ENCODE data around the gene FHOD3.

The FHOD3 gene

DNA sequence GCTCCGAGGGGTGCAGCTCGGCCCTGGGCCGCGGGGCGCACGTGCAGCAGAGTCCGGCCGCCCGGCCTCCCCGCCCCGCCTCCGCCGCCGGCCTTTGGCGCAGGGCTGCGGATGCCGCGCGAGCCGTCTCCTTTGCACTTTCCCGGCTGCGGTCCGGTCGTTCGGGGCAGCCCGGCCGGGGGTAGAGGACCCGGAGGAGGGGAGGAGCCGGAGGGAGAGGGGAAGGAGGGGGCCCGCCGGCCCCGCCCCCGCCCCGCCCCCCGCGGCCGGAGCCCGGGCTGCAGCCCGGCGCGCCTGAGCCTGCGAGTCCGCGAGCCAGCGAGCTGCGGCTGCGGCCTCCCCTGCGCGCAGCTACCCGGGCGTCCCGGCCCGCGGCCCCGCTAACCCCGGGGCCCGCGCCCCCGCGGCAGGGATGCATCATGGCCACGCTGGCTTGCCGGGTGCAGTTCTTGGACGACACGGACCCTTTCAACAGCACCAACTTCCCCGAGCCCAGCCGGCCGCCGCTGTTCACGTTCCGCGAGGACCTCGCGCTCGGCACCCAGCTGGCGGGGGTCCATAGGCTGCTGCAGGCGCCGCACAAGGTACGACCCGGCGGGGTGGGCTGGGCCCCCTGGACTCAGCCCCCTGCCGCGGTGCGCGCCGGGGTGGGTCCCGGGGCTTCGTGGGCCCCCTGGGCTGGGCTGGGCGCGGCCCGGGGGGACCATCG lies at the start of gene FHOD3:
TSS of gene FHOD3 (plus strand) at position 297 of the 709 bp plus-strand sequence. CDS start at position 420, 123 bp downstream.
- in situ Hi-C loops (cut with HindIII; ENCODE audit: low sequenced_read_pairs) = no loop called here

DNA sequence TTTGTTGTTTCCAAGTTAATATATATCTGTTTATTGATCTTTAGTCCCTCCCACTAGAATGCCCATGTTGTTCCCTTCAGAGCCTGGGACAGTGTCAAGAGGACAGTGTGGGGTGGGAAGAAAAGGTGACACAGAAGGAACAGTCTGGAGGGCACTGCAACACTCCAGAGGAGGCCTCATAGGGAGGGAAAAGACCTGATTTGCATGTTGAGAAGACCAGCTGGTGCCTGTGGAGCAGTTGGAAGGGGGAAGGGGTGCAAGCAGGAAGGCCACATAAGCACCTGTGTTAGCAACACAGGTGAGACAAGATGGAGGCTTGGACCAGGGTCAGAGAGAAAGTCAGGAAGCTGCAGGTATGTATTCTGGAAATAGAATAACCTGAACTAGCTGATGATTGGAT lies 48.1 kb upstream of the FHOD3 start:
- in situ Hi-C loops (cut with HindIII; ENCODE audit: low sequenced_read_pairs) = no loop called here

DNA sequence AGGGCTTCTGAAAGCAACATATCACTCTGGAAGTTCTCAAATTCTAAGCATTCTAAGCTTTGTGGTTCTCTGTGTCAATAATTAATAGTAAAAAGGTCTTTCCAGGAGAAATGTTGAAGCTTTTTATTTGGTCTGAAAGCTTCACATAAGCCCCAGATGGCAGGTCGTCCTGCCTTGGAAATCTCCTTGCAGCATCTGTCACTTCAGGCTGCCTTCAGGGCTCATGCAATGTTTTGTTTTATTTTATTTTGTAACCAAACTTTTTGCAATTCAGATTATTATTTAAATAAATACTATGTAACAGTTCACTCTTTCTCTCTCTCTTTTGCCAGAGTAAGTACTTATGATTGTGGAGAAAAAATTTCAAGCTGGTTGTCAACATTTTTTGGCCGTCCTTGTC lies 46.7 kb upstream of the FHOD3 start:
- in situ Hi-C loops (cut with HindIII; ENCODE audit: low sequenced_read_pairs) = no loop called here

DNA sequence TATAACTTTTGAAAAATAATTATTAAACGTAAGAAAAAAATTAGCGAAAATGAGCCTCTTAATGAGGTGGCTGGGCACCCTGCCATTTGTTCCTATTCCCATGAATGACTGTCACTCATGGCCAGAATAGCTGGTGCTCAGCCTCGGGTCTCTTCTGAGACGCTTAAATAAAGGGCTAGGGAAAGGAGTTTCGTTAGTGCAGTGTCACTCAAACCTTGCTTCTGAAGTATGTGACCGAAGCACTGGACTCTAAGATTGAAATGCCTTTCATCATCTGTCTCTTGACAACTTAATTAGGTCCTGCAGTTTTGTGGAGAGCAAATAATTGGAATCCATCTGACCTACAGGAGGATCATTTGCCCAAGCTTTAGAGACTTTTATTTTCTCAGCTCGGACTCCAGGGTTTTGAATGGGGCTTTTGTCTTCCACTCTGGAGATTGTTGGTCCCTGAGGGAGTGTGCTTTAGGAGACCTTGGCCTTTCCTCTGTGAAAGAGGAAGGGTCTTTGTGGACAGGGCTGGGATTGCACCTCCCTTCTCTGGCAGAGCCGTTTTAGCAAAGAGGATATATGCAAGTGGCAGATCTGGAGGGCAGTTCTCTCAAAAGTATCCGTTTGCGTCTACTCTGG lies 42.3 kb upstream of the FHOD3 start:
- in situ Hi-C loops (cut with HindIII; ENCODE audit: low sequenced_read_pairs) = no loop called here

DNA sequence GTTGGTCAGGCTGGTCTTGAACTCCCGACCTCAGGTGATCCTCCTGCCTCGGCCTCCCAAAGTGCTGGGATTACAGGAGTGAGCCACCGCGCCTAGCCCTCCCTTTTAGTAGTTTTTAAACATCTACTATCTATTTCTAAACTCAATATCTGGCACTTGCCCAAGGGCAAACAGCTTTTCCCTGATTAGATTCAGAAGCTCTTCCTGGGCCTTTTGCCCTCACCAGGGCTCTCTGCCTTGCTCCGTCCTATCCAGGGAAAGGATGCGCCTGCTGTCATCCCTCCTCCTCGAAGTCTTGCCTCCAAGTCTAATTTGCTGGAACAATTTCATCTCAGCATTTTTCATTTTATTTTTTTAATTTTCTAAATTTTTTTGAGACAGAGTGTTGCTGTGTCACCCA lies 41.4 kb upstream of the FHOD3 start:
- in situ Hi-C loops (cut with HindIII; ENCODE audit: low sequenced_read_pairs) = no loop called here

DNA sequence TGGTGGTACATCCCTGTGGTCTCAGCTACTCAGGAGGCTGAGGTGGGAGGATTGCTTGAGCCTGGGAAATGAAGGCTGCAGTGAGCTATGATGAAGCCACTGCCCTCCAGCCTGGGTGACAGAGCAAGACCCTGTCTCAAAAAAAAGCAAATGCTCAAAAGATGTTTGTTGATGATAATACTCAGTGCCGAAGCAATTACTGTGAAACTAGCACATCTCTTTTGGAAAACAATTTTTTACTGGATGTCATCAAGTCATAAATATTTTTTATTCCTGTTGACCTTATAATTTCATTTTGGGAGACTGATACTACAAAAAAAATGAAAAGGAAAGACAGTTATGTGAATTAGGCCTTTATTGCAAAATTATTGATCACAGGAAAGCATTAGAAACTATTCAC lies 34.5 kb upstream of the FHOD3 start:
- in situ Hi-C loops (cut with HindIII; ENCODE audit: low sequenced_read_pairs) = no loop called here

DNA sequence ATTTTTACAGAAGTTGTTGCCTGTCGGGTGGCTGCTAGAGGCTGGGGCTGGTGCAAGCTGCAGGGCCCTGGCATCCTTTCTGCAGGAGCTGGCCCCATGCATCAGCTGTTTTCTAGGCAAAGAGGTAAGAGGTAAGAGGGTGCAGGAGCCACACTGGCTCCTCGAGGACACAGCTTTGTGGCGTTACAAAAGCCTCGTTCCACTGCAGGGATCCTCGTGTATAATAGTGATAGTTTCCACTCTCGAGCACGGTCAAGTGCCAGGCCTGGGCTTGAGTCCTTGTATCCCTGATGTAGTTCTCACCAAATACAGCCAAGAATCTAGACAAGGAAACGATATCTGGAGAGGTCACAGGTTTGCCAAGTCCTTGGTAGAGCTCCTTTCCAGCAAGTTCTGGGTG lies 33.2 kb upstream of the FHOD3 start:
- in situ Hi-C loops (cut with HindIII; ENCODE audit: low sequenced_read_pairs) = no loop called here

DNA sequence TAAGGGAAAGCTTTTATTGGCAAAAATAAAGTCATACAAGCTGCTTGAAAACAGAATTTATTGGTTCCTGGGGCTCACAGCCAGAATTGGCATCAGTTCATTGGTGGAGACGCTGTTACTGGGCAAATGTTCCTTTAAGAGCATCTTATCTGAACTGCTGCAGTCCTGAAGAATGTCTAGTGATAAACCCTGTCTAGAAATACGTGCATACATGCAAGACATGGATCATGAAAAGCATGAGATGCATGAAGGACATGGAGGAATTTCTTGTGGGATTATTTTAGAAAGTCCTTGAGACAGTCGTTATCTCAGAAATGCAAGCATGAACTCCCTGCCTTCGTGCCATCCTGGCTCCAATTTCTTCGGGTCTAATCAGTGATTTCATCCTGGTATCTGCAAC lies 32.5 kb upstream of the FHOD3 start:
- in situ Hi-C loops (cut with HindIII; ENCODE audit: low sequenced_read_pairs) = no loop called here

DNA sequence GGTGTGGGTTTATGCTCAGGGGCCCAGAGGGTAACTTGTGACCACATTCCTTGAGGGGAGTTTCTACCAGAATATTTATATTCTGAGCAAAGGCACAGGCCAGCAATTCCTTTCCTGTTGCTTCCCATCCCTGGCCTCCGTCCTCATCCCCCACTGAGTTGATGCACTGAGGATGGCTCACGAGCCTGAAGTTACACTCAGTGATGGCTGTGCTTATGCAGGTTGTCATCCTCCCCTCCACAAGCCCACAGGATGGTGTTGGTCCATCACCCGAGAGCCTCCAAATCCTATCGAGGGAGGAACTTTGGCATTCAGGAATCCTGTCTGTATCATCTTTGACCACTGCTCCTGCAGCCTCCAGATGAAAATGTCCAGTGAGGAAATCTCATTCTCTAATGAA lies 28.4 kb upstream of the FHOD3 start:
- in situ Hi-C loops (cut with HindIII; ENCODE audit: low sequenced_read_pairs) = no loop called here

DNA sequence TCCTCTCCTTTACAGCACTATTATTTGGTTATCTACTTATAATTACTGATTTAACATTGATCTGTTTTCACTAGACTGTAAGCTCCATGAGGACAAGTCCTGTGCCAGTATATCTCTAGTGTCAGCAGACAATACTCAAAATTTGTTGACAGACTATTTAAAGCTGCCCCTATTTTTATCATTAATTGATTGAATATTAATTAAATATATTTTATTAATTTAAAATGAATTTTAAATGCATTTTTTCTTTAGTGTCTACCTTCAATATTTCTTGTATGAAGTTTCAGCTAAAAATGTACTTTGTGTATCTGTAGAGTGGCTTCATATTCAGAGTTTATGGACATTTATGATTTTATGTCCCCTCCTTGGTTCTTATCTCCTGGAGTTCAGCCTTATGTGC lies 26.4 kb upstream of the FHOD3 start:
- in situ Hi-C loops (cut with HindIII; ENCODE audit: low sequenced_read_pairs) = no loop called here

DNA sequence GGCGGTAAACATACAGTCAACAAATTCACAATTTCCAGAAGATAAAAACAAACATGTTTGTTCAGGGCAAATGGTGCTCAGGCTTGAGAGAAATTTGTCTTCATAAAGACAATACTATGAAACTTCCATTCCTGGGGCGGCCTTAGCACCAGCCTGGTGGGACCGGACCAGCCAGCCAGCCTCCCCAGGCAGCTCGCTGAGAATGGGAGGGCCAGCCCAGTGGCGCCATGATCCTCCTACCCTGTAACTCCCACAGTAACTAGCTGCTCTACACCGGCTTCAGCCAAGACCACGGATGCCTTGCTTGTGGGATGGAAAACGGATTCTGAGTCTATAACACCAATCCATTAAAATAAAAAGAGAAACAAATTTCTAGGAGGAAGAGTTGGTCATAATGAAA lies 24.2 kb upstream of the FHOD3 start:
- in situ Hi-C loops (cut with HindIII; ENCODE audit: low sequenced_read_pairs) = no loop called here

DNA sequence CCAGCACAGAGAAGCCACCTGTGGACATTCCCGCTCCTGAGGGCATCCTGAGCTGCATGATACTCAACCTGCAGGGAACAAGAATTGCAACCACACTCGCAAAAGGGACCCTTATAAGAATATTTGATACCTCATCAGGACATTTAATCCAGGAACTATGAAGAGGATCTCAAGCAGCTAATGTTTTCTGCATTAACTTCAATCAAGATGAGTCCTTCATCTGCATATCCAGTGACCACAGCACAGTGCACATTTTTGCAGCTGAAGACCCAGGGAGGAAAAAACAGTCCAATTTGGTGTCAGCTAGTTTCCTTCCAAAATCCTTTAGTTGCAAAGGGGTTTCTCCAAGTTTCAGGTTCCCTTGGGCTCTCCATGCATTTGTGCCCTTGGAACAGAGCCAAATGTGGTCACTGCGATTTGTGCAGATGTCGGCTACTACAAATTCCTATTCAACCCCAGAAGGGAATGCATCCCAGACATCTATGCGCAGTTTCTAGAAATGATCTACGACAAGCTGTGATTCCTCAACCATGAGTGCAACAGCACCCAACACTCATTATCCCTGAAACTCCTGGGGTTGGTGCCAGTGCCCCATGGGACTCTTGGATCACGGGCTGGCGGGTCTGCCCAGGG lies 23.3 kb upstream of the FHOD3 start:
- in situ Hi-C loops (cut with HindIII; ENCODE audit: low sequenced_read_pairs) = no loop called here

DNA sequence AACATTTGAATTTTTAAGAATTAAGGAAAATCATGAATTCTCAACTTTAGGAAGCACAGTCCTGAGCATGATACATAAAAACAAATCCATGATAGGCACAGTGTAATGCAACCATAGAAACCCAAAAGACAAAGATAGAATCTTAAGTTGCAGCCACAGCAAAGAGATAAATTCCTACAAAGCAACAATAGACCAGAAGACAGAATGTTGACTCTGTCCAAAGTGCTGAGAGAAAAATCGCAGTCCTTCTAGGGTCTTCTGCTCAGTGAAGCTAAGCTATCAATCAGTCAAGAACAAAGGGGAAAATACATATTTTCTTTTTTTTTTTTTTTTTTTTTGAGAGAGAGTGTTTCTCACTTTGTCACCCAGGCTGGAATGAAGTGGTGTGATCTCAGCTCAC lies 22.0 kb upstream of the FHOD3 start:
- in situ Hi-C loops (cut with HindIII; ENCODE audit: low sequenced_read_pairs) = no loop called here

DNA sequence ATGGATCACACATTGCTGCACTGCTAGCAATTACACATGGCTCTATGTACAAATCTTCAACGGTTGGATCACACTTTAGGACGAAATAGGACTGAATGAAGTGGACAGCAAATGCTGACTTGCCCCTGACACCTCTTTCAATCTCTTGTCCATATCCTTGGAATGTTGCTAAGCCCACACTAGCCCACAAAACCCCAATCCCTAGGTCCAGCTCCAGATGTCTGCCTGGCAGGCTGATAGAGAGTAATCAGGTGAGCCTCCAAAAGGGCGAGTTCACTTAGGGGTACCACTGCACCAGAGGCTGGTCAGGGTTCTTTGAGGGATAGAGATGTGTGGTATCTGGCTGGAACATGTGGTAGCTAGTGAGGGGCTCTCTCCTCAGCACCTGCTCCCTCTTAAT lies 18.5 kb upstream of the FHOD3 start:
- in situ Hi-C loops (cut with HindIII; ENCODE audit: low sequenced_read_pairs) = no loop called here

DNA sequence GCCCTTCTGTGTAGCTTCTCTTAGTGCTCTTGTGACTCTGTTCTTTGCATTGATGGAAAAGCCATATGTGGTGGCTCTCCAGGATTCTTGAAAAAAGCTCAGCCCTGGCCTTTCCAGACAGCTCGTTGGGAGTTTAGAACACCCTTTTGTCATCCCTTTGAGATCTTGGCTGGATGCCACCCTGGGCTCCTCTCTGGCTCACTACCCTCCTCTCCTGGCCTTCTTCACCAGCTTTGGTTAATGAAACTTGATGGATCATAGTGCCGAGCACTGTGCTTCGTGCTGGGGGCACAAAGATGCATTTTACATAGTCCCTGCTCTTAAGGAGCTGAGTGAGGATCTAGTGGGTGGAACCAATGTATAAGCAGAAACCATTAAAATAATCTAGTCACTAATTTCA lies 15.6 kb upstream of the FHOD3 start:
- in situ Hi-C loops (cut with HindIII; ENCODE audit: low sequenced_read_pairs) = no loop called here

DNA sequence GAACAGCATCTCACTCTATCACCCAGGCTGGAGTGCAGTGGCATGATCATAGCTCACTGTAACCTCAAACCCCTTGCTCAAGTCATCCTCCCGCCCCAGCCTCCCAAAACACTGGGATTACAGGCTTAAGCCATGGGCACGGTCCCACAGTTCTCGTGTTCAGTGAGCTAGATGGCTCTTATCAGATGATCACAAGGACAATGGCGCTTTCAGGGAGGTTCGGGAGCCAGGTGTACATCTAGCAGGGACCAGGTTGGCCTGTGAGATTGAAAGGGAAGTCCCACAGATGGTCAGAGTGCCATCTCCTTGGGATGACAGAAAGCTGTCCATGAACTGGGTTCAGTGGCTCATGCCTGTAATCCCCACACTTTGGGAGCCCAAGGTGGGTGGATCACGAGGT lies 14.1 kb upstream of the FHOD3 start:
- in situ Hi-C loops (cut with HindIII; ENCODE audit: low sequenced_read_pairs) = no loop called here

DNA sequence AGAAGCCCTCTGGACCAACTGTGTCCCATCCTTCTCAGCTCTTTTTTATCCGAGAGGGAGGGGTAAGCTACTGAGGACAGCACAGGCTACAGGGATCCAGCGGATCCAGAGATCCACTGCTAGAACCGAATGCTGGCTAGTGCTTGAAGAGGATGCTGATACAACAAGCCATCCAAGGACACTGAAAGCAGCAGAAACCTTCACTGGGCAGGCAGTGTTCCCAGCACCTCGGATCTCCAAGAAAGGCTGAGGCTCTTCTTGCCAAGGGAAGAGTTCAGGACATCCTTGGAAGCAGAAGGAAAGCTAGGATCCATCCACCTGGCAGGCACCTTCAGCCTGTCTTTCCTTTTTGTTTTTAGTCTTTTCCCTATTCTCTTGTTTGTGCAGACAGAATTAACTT lies 13.2 kb upstream of the FHOD3 start:
- in situ Hi-C loops (cut with HindIII; ENCODE audit: low sequenced_read_pairs) = no loop called here

DNA sequence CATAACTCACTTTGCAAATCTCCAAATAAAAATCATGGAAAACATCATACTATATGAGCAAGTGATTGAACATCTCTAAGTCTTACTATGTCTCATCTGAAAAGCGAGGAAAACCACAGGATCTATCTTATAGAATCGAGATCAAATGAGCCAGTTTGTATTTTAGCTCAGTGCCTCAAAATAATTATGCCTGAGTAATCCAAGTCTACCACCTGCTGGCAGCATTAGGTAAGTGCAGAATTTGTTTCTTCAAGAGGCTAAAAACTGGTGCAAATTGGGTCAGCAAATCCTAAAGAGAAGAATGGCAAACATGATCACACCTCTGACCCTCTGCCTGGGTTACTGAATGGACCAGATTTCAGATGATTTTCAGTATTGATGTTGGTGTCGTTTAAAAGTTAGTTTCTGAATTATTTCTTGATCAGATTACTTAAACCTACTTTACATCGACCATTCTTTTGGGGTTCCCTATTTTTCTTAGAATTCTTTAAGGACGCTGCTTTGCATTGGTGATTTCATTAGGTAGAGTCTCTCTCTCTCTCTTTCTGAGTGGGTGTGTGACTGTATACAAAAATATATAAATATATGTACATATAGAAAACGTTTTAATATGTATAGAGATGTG lies 12.7 kb upstream of the FHOD3 start:
- in situ Hi-C loops (cut with HindIII; ENCODE audit: low sequenced_read_pairs) = no loop called here

DNA sequence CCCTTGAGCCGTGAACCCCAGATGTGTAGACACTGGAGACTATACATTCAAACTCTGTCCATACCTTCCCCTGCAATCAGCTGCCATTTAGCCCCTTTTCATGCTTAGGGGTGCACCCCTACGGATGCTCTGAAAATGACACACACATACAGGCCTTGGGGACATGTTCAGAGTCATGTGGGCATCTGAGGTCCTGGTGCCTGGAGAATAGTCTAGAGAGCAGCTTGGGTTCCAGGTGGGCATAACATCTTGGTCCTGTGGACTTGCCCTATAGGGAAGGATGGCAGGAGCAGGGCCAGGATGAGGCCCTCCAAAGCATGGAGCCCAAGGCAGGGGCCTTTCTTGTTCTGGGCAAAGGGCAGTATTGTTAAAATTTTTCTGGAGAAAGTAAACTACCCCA lies 9.9 kb upstream of the FHOD3 start:
- in situ Hi-C loops (cut with HindIII; ENCODE audit: low sequenced_read_pairs) = no loop called here

DNA sequence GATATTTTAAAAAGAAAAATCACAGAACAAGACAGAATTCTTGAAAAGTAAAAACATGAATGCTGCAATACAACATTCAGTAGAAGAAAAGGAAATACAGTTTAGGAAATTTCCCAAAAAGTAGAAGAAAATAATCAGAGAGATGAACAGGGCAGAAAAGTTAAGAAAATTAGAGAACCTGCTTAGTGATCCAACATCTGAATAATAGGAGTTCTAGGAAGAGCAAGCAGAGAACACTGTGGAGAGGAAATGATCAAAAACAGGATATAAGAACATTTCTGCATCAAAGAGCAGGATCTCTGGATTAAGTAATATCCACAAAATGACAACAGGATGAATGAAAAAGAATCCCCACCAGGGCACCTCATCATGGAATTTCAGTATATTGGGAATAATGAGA lies 8.8 kb upstream of the FHOD3 start:
- in situ Hi-C loops (cut with HindIII; ENCODE audit: low sequenced_read_pairs) = no loop called here

DNA sequence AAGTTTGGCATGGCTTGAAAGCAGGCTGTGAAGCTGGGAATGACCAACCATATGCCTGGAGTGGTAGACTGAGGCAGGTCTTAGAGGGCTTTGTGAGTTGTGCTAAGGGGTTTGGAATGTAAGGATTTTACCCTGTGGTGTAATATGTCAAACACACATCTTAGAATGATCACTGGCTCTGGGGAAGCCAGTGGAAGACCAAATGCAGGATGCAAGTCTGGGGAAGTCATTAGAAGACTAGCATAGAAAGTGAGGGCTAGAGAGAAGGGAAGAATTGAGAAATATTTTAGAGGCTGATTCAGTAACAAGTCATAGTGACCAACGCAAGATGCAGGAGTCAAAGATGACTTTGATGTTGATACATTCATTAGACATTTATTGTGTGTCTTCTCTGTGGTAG lies 3.5 kb upstream of the FHOD3 start:
- in situ Hi-C loops (cut with HindIII; ENCODE audit: low sequenced_read_pairs) = no loop called here

DNA sequence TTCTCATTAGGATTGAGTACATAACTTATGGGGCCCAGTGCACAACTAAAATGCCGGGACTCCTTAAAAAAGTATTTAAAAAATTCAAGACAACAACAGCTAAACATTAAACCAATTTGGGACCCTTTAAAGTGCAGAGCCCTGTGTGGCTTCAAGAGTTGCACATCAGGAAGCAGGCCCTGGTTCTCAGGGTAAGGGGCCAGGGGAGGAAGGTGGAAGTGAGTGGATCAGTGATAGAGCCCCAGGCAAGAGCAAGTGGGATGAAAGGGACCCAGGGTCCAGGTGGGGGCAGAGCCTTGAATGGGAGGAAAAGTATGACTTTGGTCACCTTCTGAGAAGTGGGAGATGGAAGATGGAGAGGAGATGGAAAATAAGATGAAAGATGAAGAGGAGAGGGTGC lies 2.3 kb upstream of the FHOD3 start:
- in situ Hi-C loops (cut with HindIII; ENCODE audit: low sequenced_read_pairs) = no loop called here

Measured in DLD1 (cell line).